ENCODE measurements around the gene MBOAT1.
A peak's percentile ranks its signal among the peaks of the same experiment; 100 is the strongest.

MBOAT1 gene

DNA sequence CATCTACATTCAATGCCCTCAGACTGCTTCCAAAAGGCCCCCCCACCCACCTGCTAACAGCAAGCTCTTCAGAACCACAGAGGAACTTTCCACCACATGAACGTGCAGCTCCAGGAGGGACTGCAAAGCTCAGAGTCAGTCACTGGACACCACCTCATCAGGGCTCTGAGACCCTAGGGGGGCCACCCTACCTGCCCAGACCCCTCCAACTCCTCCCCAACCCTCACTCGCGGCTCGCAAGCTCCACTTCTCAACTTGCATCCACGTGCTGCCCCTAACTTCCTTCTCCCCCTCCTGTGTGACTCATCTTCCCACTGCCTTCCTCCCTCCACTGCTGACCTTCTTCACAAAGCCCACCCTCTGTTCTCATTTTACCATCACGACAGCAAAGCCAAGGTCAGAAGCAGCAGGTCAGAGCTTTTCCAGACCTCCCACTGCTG, 6.5 kb downstream of the MBOAT1 start:
- no peak for TF ChIP-seq REST (IDR thresholded peaks at IDR 0.05; ENCODE audit: insufficient read depth in 1 of 2, low read depth in 2 of 2, low read length in 2 of 2)
- no peak for TF ChIP-seq SIN3A (IDR thresholded peaks at IDR 0.05; ENCODE audit: borderline replicate concordance, insufficient read depth, low read length)
- peak; percentile 45 for TF ChIP-seq FOXP2 (optimal IDR thresholded peaks at IDR 0.05; ENCODE audit: borderline replicate concordance, extremely low read depth, extremely low read length, insufficient read depth)

DNA sequence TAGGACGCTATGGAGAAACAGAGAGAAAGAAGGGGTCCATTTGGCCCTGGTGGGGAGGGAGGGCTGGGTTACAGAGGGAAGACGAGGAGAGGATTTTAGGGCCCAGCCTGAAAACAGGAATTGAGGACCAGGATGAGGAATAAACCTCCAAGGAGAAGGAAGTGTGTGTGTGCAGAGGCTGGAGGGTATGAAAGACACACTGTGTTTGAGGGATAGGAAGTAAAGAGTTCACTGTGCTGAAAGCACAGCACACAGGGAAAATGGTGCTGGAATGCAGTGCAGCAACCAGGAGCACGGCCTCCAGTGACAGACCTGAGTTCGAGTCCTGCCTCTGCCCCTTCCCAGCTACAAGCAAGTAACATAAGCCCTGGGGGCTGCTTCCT, 7.8 kb downstream of the MBOAT1 start:
- TF ChIP-seq TAF1 (IDR thresholded peaks at IDR 0.05; ENCODE audit: borderline replicate concordance, insufficient read depth, low read length): no peak
- no peak for TF ChIP-seq REST (IDR thresholded peaks at IDR 0.05; ENCODE audit: insufficient read depth in 1 of 2, low read depth in 2 of 2, low read length in 2 of 2)
- no peak for TF ChIP-seq FOXP2 (optimal IDR thresholded peaks at IDR 0.05; ENCODE audit: borderline replicate concordance, extremely low read depth, extremely low read length, insufficient read depth)
- no peak for TF ChIP-seq POLR2AphosphoS5 (IDR thresholded peaks at IDR 0.05; ENCODE audit: low read depth, low read length)
- TF ChIP-seq SIN3A (IDR thresholded peaks at IDR 0.05; ENCODE audit: borderline replicate concordance, insufficient read depth, low read length): no peak

DNA sequence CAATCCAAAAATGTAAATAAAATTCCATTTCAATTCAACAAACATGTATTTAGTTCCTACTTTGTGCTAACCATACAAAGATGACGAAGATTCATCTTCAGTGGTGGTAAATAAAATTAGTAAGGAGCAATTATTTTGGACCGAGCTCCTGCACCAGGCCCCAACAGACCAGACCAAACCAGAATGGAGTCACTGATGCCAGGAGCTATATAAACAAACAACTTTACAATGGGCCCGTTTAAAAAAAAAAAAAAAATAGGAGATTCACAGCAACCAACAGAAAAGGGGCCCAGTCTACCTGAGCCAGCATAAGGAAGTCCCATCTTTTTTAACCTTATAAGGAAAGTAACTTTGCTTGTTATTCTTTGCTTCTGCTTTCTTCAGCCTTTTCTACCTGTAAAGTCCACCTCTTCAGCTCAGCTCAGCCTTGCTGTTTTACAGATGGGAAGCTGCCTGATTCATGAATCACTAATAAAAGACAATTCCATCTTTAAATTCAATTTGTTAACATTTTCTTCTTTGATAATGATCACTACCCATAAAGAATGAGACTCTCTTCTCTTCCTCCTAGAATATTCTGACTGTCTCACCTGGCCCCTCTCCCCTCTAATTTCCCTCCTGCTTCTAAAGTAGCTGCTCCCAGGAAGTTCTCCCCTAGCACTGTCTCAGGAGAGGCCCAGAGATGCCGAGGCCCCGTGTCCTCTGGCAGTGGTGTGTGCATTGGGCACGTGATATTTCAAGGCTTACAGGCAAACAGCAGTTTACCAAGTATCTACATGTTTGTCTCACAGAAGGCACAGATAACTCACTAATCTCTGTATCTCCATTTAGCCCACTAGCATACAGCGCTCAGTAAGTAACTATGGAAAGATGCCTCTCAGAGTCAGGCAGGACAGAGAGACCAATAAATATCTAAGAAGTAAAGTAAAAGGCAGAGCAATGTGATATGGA, 8.4 kb downstream of the MBOAT1 start:
- TF ChIP-seq FOXP2 (optimal IDR thresholded peaks at IDR 0.05; ENCODE audit: borderline replicate concordance, extremely low read depth, extremely low read length, insufficient read depth) (no peak), REST (IDR thresholded peaks at IDR 0.05; ENCODE audit: insufficient read depth in 1 of 2, low read depth in 2 of 2, low read length in 2 of 2) (no peak), POLR2AphosphoS5 (IDR thresholded peaks at IDR 0.05; ENCODE audit: low read depth, low read length) (no peak), SIN3A (IDR thresholded peaks at IDR 0.05; ENCODE audit: borderline replicate concordance, insufficient read depth, low read length) (no peak), TAF1 (IDR thresholded peaks at IDR 0.05; ENCODE audit: borderline replicate concordance, insufficient read depth, low read length) (no peak)

GRCh38 chr6:20202699-20203302, 9.5 kb downstream of the MBOAT1 start:
- TF ChIP-seq TAF1 (IDR thresholded peaks at IDR 0.05; ENCODE audit: borderline replicate concordance, insufficient read depth, low read length): no peak
- no peak for TF ChIP-seq FOXP2 (optimal IDR thresholded peaks at IDR 0.05; ENCODE audit: borderline replicate concordance, extremely low read depth, extremely low read length, insufficient read depth)
- no peak for TF ChIP-seq POLR2AphosphoS5 (IDR thresholded peaks at IDR 0.05; ENCODE audit: low read depth, low read length)
- no peak for TF ChIP-seq REST (IDR thresholded peaks at IDR 0.05; ENCODE audit: insufficient read depth in 1 of 2, low read depth in 2 of 2, low read length in 2 of 2)
- TF ChIP-seq SIN3A (IDR thresholded peaks at IDR 0.05; ENCODE audit: borderline replicate concordance, insufficient read depth, low read length): no peak
